ENCODE results near the gene FAM72A.
"Not testable (repeated sequence)": the region's sequence is repeated elsewhere in the genome, so short reads cannot be mapped to it uniquely, and the experiment has no call there.

- not testable (repeated sequence) for TF ChIP-seq CTCF (IDR thresholded peaks at IDR 0.05; ENCODE audit: low read depth, low read length, missing input control); RAD21 (IDR thresholded peaks at IDR 0.05); JUND (IDR thresholded peaks at IDR 0.05); ATF3 (IDR thresholded peaks at IDR 0.05); TAF1 (conservative IDR thresholded peaks at IDR 0.05)
Observed at GRCh38 chr1:206183788-206184187, 18.9 kb downstream of the FAM72A start.

Data from liver (tissue), 3 donors.